GM18499 (cell line): ENCODE data around the gene ZYG11A.
"Not testable (repeated sequence)": the region's sequence is repeated elsewhere in the genome, so short reads cannot be mapped to it uniquely, and the experiment has no call there.

Experiments
- ATAC-seq: cut with Tn5 transposase; IDR thresholded peaks from one replicate; pipeline ENCODE4 v1.9.1; 2021; ENCODE audit warnings: moderate number of reproducible peaks; ENCODE audit not compliant: insufficient read depth, unreplicated experiment

The ZYG11A gene

DNA sequence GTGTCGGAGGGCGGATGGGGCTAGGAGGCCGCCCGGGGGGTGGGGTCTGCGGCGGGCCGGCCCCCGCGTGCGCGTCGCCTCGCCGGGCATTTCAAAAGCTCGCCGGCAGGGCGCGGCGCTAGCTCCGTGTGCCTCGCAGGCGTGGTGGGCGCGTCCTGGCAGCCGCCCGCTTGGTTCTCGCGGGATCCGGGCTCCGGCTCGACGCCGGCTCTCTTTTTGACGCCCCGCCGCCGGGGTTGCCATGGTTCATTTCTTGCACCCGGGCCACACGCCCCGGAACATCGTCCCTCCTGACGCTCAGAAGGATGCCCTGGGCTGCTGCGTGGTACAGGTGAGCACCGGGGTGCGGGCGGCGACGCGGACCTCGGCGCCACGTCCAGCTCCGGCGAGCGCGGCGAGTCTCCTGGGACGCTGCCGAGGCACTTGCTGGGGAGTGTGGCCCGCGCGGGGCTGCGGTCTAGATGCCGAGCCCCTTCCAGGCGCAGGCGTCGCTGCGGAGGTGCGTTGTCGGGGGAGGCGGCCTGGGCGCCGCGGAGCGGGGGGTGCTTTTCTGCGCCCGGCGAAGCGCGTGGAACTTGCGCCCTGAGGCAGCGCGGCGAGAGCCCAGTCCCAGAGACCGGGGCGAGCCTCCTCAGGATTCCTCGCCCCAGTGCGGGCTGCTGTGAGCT lies at the start of gene ZYG11A:
Gene ZYG11A, plus strand, starts transcription at position 118 of the 668 bp plus-strand sequence. Its CDS starts 124 bp downstream, at position 242.
- ATAC-seq: peak; percentile 52

- ATAC-seq: not testable (repeated sequence)
Observed at GRCh38 chr1:52793717-52794116, 48.8 kb upstream of the ZYG11A start.

GRCh38 chr1:52795464-52795863 lies 47.1 kb upstream of the ZYG11A start:
- ATAC-seq: no peak

GRCh38 chr1:52798331-52798730 lies 44.2 kb upstream of the ZYG11A start:
- no peak for ATAC-seq

GRCh38 chr1:52801011-52801410 lies 41.5 kb upstream of the ZYG11A start:
- no peak for ATAC-seq

DNA sequence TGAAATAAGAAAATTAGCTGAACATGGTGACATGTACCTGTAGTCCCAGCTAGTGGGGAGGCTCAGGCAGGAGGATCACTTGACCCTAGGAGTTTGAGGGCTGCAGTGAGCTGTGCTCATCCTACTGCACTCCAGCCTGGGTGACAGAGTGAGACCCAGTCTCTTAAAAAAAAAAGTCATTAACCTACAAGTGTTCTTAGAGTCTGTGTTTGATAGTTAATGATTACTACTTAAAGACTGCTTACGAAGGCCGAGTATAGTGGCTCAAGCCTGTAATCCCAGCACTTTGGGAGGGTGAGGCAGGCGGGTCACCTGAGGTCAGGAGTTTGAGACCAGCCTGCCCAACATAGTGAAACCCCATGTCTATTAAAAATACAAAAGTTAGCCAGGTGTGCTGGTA lies 38.5 kb upstream of the ZYG11A start:
- not testable (repeated sequence) for ATAC-seq

GRCh38 chr1:52814465-52814864 lies 28.1 kb upstream of the ZYG11A start:
- ATAC-seq: no peak

- not testable (repeated sequence) for ATAC-seq
Observed at GRCh38 chr1:52820830-52821229, 21.7 kb upstream of the ZYG11A start.

DNA sequence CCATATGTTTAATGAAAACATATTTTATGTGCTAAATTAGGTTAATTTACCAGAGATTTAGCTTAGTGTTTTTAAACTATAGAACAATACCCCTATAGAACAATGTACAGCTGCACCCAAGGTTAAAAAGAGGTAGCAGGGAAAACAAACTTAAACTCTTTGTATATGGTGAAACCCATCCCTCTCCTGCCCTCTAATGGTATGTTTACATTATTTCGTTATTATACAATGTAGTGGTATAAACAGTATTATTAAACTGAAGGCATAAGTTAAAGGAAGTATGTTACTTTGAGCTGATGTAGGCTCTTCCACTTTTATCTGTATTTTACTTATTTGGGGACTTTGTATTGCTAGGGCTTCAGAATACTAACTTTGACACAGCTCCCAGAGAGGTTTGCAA lies 16.7 kb upstream of the ZYG11A start:
- ATAC-seq: no peak

DNA sequence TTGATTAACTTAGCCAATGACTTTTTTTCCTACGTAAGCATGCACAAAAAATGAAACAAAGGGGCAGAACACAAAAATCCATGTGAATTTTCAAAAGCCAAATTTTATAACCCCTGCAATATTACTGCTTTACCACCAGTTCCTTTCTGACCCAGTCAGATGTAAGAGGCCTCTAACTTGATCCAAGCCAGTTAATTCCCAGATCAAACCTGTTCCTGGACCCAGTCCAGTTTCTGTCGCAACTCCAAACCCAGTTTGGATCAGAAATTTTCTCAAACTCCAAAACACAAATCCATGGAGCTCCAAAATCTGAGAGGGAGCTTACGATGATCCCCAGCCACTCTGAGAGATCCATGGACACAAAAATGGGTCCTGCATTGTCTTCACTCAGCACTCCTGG lies 7.8 kb upstream of the ZYG11A start:
- no peak for ATAC-seq

DNA sequence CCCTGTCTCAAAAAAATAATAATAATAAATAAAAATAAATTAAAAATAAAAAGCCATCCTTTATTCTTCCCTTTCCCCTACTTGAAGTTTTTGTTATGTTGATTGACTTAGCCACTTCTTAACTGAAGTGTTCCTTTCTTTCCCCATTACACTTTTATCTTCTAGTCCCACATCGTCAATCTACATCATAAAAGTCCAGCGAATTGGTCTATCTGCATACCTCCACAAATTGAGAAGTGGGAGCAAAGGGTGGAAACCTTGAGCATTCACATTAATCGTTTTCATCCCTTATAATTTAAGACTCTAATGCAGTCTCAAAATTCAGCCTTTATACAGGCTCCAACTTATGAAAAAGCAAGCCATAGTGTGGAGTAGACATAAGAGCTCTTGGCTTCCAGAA lies 6.5 kb upstream of the ZYG11A start:
- no peak for ATAC-seq

- ATAC-seq: not testable (repeated sequence)
Observed at GRCh38 chr1:52839175-52839574, 3.4 kb upstream of the ZYG11A start.

- ATAC-seq: not testable (repeated sequence)
Observed at GRCh38 chr1:52845119-52845518, 2.6 kb downstream of the ZYG11A start.

- no peak for ATAC-seq
Observed at GRCh38 chr1:52848423-52848822, 5.9 kb downstream of the ZYG11A start.

DNA sequence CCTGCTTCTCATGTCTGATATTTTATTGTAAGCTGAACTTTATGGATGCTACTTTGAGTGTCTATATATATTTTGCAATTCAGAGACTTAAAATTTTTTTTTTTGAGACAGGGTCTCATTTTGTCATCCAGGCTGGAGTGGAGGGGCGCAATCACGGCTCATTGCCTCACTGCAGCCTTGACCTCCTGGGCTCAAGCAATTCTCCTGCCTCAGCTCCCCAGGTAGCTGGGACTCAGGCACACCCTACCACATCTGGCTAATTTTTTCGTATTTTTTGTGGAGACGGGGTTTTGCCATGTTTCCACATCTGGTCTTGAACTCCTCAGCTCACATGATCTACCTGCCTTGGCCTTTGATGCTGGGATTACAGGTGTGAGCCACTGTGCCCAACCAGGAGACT lies 8.4 kb downstream of the ZYG11A start:
- no peak for ATAC-seq

GRCh38 chr1:52852854-52853253 lies 10.3 kb downstream of the ZYG11A start:
- no peak for ATAC-seq

- no peak for ATAC-seq
Observed at GRCh38 chr1:52855584-52855983, 13.0 kb downstream of the ZYG11A start.

DNA sequence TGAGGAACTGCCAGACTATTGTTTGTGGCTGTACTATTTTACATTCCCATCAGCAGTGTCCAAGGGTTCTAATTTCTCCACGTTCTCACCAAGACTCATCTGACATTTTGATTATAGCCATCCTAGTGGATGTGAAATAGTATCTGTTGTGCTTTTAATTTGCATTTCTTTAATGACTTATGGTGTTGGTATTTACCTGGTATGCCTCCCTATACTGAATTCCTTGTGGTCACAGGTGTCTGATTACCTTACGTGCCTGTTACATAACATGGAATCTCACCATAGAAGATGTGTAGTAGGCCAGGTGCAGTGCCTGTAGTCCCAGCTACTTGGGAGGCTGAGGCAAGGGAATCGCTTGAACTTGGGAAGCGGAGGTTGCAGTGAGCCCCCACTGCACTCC lies 13.5 kb downstream of the ZYG11A start:
- ATAC-seq: no peak

- ATAC-seq: no peak
Observed at GRCh38 chr1:52857443-52857842, 14.9 kb downstream of the ZYG11A start.

DNA sequence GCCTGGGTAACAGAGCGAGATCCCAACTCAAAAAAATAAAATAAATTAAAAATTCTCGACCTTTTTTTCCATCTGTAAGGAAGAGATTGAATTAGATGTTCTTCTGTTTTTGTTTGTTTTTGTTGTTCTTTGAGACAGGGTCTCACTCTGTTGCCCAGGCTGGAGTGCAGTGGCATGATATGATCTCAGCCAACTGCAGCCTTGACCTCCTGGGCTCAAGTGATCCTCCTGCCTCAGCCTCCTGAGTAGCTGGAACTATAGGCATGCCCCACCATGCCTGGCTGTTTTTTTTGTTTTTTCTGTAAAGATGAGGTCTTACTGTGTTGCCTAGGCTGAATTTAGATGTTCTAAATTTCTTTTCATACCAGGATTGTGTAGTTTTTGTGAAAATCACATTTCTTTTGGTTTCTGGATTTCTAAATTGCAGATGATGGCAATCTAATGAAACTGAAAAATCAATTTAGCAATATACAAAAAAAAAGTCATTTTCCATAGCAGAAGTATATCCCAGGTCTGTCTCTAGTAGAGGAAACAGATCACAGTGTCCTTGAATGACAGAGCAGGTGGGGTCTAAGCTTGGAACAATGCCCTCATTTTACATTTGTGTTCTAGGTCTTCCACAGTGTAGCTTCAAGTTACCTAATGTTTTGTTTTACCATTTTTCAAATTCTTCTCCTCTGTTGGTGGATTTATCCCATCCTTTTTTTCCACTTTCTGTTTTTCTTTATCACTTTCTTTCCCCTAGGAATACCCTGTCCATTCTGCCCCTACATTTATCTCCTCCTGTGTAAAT lies 20.3 kb downstream of the ZYG11A start:
- no peak for ATAC-seq

DNA sequence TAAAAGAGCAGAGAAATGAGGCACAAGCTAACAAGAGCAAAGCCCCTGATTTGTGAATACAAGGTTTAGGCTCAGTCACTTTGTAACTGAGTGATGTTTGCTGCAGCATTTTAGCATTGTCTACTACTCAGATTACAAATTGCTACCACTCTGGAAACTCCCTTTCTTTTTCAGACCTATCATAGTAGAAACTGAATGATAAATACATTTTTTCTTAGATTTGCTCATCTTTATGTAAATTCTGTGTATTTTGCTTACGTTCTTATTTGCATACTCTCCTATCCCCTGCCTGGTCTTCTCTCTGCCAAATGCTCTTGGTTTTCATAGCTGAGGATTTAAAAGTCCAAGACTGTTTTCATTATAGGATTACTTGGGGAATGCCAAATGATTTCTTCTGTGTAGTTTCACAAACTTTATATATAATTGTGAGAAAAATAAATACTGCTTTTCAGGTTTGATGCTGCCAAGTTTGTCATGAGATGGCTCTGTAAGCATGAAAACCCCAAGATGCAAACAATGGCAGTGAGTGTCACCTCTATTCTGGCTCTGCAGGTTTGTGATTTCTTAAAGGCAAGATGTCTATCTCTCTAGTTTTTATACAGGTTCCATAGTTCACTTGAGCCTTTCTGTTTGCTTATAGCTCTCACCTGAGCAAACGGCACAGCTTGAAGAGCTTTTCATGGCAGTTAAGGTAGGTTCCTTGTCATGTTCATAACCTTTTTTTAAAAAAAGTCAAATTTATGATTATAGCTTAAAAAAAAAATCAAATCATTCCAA lies 24.7 kb downstream of the ZYG11A start:
- ATAC-seq: peak; percentile 96
